Measurements from ENCODE around the gene SETD1A.
A peak's percentile ranks its signal among the peaks of the same experiment; 100 is the strongest.

The SETD1A gene

GRCh38 chr16:30983898-30984610 is 26.5 kb downstream of the SETD1A start:
- no peak for DNase-seq

GRCh38 chr16:30984669-30985400 is 27.3 kb downstream of the SETD1A start, which contains the start of gene HSD3B7:
TSS of gene HSD3B7 (plus strand) at chr16:30985207. CDS start at chr16:30985659, 452 bp downstream.
- DNase-seq = peak; percentile 84

- DNase-seq = no peak
Observed at GRCh38 chr16:30985401-30986128, 28.0 kb downstream of the SETD1A start.

- DNase-seq = no peak
Observed at GRCh38 chr16:30986129-30986991, 28.8 kb downstream of the SETD1A start.

- DNase-seq = no peak
Observed at GRCh38 chr16:30987581-30988190, 30.1 kb downstream of the SETD1A start.

- DNase-seq = no peak
Observed at GRCh38 chr16:30989469-30990047, 32.0 kb downstream of the SETD1A start.

- DNase-seq = no peak
Observed at GRCh38 chr16:30990105-30990504, 32.6 kb downstream of the SETD1A start.

- DNase-seq = no peak
Observed at GRCh38 chr16:30991052-30991451, 33.5 kb downstream of the SETD1A start.

- no peak for DNase-seq
Observed at GRCh38 chr16:30992276-30992780, 34.8 kb downstream of the SETD1A start.

GRCh38 chr16:30992931-30993816 is 35.6 kb downstream of the SETD1A start:
- no peak for DNase-seq

- DNase-seq = no peak
Observed at GRCh38 chr16:30995927-30996323, 38.4 kb downstream of the SETD1A start.

- no peak for DNase-seq
Observed at GRCh38 chr16:30996324-30996984, 38.9 kb downstream of the SETD1A start.

GRCh38 chr16:30996985-30997724 is 39.6 kb downstream of the SETD1A start:
- peak; percentile 84 for DNase-seq

GRCh38 chr16:30997725-30998711 is 40.5 kb downstream of the SETD1A start:
- no peak for DNase-seq

- no peak for DNase-seq
Observed at GRCh38 chr16:30998852-30999761, 41.6 kb downstream of the SETD1A start.

GRCh38 chr16:31000671-31001382 is 43.3 kb downstream of the SETD1A start:
- no peak for DNase-seq
